HS-5 (cell line): Measurements from ENCODE around the gene ELN.
"Not testable (repeated sequence)": the region's sequence is repeated elsewhere in the genome, so short reads cannot be mapped to it uniquely, and the experiment has no call there.

ENCODE experiments used
- DNase-seq: peaks from one replicate; pipeline ENCODE4 v3.0.0-alpha.2; 2012; ENCODE audit warnings: low read depth

ELN gene

DNA sequence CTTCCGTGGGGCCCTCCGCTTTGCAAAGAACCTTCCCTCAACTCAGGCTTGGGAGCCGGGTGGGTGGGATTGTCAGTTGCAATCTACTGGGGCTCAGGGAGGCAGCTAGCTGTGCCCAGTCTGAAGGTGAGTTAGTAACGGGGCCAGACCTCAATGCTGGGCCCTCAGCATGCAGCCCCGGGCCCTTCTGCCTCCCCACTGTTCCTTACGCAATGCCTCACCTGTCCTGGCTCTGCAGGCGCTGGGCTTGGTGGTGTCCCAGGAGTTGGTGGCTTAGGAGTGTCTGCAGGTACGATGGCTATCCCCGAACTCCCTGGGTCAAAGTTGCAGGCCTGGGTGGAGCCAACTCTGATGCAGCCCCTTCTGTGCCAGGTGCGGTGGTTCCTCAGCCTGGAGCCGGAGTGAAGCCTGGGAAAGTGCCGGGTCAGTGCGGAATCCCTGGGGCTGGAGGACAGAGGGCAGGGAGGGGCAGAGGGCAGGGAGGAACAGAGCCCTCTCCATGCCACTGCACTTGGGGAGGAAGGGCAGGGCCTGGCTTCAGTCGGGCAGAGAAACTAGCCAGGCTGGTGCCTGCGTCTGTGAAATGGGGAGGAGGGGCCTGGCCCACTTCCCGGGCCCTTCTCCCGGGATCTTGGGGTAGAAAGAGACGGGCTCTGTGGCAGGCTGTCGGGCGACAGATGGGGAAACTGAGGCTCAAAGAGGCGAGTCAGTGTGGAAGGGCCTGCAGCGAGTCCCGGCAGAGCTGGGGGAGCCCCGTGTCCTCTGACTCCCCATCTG is 15.0 kb downstream of the ELN start:
- no peak for DNase-seq

DNA sequence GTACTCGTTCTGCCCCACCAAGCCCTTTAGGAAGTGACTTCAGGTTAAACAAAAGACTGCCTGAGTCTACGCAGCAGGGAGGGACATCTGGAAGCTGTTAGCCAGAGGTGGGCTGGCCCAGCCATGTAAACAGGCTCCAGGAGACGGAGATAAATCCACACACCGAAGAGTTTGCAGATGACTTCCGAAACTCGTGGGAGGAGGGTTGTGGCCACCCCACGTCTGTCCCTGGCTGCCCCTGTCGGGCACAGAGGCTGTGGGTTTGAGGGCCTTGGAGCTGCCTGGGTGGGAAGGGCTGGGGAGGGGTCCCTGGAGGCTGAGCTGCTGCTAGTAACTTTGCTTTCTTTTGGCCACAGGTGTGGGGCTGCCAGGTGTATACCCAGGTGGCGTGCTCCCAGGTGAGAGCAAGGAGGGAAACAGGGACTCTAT is 15.6 kb downstream of the ELN start:
- DNase-seq = no peak

DNA sequence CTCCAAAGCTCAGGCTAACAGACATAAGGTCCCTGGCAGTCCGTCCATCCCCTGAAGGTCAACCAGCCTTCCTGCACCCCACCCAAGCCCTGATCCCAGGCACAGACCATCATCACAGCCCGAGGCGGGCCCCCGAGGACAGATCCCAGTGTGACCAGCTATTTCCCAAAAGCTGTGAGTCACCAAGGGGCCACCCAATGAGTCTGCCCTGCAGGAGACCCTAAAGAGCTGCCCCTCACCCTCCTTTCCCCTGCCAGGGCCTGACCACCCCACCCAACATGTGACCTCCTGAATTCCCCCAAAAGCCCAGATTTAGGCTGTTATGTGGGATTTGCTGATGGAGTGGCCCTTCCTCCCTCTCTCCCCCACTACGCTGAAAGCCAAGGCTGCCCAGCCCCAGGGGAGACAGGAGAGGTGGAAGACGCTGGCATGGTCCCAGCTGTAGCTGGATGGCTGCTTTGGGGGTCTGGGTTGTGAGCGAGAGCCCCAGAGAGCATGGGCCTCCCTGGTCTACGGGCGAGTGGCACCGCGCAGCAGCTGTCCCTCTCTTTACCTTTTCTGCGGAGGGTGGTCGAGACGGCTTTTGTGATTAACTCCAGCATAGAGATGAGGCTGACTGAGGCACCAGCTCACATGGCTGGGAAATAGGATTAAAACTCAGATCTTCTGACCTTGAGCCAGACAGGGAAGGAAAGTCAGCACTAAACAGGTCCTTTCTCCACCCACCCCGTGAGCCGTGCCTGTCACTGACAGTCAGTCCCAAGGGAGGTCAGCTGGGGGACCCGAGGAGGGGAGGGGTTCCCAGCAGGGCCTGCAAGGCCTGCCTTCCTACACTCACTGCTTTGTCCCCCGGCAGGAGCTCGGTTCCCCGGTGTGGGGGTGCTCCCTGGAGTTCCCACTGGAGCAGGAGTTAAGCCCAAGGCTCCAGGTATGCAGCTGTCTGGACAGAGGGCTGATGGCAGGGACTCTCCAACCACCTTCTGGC is 16.7 kb downstream of the ELN start:
- no peak for DNase-seq

DNA sequence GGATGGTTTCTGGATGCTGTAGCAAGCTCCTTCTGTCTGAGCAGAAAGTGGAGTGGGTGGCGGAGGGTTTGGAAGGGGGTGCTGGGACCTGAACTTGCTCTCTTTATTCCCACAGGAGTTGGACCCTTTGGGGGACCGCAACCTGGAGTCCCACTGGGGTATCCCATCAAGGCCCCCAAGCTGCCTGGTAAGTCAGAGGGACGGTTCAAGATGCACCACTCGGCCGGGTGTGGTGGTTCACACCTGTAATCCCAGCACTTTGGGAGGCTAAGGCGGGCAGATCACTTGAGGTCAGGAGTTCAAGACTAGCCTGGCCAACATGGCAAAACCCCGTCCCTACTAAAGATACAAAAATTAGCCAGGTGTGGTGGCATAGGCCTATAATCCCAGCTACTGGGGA is 18.6 kb downstream of the ELN start:
- DNase-seq = not testable (repeated sequence)

DNA sequence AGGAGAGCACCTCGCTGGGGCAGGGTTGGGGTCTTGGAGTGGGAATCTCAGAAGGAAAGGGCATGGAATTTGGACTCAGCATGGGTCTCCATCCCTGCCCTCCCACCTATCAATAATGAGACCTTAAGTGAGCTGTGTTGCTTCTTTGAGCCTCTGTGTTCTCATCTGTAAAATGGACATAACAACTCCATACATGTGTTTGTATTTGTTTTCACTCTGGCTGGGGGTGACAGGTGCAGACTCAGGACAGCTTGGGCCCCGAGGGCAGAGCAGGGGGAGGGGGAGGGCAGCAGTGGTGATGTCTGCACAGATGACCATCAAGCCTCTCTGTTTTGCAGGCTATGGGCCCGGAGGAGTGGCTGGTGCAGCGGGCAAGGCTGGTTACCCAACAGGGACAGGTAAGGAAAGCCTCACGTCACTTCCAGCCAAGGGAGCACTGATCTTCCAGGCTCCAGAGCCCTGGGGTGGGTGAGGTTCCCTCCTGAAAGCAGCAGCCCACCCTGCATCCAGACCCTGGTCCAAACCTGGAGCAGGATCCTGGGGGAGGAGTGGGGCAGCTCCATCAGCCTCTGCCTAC is 19.9 kb downstream of the ELN start:
- no peak for DNase-seq

DNA sequence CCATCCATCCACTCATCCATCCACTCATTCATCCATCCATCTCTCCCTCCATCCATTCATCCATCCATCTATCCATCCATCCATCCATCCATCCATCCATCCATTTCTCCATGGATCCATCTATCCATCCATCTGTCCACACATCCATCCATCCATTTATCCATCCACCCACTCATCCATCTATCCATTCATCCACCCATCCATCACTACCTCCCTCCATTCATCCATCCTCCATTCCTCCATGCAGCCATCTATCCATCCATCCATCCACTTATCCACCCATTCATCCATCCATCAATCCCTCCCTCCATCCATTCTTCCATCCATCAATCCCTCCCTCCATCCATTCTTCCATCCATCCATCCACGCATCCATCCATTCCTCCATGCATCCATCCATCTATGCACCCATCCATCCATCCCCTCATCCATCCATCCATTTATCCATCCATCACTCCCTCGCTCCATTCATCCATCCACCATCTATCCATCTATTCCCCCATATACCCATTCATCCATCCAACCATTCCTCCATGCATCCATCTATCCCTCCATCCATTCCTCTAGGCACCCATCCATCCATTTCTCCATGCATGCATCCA is 21.1 kb downstream of the ELN start:
- DNase-seq = no peak

DNA sequence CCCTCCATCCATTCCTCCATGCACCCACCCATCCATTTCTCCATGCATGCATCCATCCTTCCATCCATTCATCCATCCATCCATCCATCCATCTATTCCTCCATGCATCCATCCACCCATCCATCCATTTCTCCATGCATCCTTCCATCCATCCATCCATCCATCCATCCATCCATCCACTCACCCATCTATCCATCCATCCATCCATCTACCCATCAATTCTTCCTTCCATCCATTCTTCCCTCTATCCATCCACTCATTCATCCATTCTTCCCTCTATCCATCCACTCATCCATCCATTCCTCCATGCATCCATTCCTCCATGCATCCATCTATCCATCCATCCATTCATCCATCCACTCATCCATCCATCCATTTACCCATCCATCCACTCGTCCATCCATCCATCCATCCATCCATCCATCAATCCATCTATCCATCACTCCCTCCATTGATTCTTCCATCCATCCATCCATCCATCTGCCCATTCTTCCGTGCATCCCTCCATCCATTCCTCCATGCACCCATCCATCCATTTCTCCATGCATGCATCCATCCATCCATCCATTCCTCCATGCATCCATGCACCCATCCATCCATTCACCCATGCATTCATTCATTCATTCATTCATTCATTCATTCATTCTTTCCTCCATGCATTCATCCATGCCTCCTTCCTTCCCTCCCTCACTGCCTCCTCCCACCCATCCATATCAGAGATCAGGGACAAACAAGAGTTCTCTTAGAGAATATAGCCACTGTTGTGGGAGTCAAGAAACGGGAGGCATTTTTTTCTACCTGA is 22.2 kb downstream of the ELN start:
- no peak for DNase-seq

DNA sequence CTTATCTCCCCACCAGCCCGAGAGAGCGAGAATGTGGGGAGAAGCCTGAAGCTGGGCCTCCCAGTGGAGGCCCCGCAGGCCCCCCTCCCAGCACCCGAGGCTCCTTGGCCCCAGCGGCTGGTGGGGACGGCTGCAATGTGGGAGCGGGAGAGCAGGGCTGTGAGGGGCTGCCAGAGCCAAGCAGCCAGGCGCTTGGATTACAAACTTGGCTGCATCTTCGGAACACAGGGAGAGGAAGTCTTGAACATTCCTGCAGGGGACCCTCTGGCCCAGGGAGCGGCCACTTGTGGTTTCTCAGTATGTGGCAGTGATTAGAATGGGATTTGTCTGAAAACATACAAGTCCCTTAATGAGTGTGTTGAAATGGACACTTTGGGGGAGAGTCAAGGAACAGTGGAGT is 23.2 kb downstream of the ELN start:
- no peak for DNase-seq

DNA sequence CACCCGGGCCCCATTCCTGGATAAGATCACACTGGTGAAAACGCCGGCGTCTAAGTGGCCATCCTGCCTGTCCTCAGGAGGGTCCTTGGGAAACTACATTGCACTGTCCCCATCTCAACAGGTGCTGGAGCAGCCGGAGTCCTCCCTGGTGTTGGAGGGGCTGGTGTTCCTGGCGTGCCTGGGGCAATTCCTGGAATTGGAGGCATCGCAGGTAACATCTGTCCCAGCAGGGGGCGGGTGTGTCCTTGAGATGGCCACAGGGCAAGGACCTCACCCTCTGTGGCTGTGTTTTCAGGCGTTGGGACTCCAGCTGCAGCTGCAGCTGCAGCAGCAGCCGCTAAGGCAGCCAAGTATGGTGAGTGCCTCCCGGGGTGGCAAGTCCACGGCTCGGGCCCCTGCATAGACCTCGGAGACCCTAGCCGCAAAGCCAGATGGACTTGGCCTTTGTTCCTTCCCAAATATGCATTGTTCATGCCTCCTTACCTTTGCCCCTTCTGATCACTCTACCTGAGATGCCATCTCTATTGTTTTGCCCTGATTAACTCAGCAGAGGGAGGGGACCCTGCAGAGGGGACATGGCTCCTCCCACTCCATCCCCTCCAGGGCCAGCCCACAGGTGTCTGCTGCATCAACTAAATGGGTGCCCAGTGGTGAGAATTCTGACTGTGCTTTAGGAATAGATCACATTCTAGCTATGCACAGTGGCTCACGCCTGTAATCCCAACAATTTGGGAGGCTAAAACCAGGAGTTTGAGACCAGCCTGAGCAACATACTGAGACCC is 23.8 kb downstream of the ELN start:
- no peak for DNase-seq

DNA sequence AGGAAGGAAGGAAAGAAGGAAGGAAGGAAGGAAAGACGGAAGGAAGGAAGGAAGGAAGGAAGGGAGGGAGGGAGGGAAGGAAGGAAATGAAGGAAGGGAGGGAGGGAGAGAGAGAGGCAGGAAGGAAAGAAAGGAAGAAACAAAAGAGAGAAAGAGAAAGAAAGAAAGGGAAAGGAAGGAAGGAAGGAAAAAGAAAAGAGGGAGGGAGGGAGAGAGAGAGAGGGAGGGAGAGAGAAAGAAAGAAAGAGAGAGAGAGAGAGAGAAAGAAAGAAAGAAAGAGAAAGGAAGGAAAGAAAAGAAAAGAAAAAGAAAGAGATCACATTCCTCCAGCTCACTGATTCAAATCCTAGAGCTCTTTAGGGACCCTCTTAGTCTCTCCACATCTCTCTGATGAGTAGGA is 24.7 kb downstream of the ELN start:
- no peak for DNase-seq

DNA sequence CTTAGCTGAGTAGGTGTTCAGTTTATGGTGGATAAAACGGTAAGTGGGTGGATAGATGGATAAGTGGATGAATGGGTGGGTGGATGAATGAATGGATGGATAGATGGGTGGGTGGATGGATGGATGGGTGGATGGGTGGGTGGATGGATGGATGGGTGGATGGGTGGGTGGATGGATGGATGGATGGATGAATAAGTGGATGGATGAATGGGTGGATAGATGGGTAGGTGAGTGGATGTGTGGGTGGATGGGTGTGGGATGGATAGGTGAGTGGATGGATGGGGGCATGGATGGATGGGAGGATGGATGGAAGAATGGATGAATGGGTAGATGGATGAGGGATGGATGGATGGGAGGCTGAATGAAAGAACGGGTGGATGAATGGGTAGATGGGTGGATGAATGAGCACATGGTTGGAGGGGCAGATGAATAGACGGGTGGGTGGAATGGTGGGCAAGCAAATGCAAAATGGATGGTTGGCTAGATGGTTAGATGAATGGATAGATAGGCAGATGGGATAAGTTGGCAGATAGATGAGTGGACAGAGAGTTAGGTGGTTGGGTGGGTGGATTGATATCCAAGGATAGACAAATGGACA is 25.7 kb downstream of the ELN start:
- no peak for DNase-seq

DNA sequence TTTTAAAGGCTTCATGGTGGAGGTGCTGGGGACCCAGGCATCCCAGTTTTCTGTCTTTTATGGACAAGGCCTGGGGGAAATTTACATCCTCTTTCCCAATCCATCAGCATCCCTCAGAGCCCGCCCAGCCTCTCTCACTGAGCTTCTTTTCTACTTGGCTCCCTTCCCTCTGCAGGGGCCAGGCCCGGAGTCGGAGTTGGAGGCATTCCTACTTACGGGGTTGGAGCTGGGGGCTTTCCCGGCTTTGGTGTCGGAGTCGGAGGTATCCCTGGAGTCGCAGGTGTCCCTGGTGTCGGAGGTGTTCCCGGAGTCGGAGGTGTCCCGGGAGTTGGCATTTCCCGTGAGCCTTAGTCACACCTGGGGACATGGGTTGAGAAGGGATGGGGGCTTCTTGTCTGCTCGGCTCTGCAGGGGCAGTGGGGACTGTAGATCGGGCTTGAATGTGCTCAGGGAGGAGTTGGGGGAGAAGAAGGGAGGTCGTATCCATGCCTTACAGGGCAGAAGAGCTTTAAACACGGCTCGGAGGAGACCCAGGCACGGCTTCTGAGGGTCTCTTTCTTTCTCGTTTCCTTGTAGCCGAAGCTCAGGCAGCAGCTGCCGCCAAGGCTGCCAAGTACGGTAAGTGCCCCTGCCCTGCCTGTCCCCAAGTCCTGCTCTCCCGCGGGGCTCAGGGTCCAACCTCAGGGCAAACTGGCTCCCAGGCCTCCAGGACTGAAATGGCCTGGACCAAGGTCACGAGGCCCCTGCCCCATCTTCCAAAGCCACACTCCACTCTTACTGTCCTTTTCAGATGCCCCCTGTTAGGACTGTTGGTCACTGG is 28.3 kb downstream of the ELN start:
- no peak for DNase-seq

DNA sequence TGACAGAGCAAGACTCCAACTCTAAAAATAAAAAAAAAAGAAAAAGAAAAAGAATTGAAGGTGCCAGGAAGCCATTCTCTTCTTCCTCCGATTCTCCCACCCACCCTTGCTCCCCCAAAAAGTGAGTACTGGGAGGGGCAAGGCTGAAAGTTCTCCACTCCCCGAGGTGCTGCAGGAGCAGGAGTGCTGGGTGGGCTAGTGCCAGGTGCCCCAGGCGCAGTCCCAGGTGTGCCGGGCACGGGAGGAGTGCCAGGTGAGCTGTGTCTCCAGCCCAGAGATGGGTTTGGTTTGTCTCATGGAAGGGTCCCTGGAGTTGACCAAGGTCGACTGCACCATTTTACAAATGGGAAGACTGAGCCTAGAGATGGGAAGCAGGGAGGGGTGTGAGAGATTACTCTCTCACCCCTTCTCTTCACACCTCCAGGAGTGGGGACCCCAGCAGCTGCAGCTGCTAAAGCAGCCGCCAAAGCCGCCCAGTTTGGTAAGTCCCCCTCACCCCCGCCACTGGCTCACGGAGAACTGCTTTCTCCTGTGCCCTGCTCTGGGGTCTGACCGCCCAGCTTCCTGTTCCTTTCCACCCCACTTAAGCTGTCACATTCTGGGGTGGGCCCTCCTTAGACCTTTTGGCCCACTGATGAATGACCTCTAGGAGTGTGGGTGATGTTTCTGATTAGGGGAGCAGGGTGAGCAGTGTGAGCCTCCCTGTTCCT is 29.4 kb downstream of the ELN start:
- no peak for DNase-seq

DNA sequence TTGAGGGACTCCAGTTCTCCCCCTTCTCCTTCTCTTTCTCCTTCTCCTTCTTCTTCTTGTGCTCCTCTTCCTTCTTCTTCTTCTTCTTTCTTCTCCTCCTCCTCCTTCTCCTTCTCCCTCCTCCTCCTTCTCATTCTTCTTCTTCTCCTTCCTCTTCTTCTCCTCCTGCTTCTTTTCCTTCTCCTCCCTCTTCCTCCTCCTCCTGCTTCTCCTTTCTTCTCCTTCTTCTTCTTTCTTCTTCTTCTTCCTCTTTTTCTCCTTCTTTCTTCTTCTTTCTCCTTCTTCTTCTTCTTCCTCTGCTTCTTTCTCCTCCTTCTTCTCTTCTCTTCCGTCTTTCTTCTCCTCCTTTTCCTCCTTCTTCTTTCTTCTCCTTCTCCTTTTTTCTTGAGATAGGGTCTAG is 30.0 kb downstream of the ELN start:
- DNase-seq = no peak

DNA sequence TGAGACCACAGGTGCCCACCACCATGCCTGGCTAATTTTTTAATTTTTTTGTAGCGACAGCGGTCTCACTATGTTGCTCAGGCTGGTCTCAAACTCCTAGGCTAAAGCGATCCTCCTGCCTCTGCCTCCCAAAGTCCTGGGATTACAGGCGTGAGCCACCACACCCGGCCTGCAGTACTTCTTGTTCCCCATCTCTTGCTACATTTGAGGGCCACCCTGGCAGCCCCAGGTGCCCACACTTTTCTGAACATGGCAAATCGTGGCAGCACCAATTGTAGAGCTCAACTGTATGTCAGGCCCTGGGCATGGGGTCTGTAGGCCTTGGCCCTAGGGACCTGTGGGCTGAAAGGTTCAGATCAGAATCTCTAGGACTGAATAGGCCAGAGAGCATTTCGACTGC is 30.5 kb downstream of the ELN start:
- DNase-seq = no peak

DNA sequence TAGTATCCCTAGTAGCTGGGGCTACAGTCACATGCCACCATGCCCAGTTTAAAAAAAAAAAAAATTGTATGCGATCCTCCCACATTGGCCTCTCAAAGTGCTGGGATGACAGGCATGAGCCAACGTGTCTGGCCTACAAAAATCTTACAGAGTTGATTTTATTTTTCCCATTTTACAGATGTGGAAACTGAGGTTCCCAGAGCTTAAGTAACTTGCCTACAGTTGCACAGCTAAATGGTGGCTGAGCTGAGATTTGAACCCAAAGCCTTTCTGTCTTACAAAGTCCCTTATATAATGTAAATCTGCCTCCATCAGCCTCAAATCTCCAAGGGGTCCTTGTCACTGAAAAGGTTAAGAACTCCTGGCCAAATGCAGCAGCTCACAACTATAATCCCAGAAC is 31.1 kb downstream of the ELN start:
- no peak for DNase-seq

DNA sequence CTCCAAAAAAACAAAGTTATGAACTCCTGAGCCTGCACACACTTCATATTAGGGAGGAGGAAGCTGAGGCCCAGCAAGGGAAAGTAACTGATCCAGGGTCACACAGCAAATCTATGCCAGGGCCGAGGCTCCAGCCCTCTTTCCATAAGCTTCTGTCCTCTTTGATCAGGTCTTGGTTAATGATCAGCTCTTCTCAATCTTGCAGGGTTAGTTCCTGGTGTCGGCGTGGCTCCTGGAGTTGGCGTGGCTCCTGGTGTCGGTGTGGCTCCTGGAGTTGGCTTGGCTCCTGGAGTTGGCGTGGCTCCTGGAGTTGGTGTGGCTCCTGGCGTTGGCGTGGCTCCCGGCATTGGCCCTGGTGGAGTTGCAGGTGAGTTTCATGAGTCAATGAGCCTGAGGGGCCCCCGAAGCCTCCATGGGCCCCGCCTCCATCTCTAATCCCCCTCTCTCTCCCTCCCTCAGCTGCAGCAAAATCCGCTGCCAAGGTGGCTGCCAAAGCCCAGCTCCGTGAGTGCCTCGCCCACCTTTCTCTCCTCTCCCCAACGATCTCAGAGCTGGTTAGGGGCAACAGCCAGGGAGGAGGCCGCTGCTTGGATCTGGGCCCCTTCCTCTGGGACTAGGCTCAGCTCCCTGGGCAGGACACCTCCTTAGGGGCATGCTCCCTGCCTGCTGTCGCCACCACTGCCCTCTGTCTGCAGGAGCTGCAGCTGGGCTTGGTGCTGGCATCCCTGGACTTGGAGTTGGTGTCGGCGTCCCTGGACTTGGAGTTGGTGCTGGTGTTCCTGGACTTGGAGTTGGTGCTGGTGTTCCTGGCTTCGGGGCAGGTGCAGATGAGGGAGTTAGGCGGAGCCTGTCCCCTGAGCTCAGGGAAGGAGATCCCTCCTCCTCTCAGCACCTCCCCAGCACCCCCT is 32.0 kb downstream of the ELN start:
- DNase-seq = no peak
